HG02840 (cell line): Measurements from ENCODE around the gene KAT6B.
"Not testable (repeated sequence)": the region's sequence is repeated elsewhere in the genome, so short reads cannot be mapped to it uniquely, and the experiment has no call there.

Experiments used
- ATAC-seq: cut with Tn5 transposase; IDR thresholded peaks from one replicate; pipeline ENCODE4 v1.9.1; 2021; ENCODE audit warnings: mild to moderate bottlenecking, moderate library complexity, moderate number of reproducible peaks; ENCODE audit not compliant: unreplicated experiment, low FRiP score

Gene KAT6B

DNA sequence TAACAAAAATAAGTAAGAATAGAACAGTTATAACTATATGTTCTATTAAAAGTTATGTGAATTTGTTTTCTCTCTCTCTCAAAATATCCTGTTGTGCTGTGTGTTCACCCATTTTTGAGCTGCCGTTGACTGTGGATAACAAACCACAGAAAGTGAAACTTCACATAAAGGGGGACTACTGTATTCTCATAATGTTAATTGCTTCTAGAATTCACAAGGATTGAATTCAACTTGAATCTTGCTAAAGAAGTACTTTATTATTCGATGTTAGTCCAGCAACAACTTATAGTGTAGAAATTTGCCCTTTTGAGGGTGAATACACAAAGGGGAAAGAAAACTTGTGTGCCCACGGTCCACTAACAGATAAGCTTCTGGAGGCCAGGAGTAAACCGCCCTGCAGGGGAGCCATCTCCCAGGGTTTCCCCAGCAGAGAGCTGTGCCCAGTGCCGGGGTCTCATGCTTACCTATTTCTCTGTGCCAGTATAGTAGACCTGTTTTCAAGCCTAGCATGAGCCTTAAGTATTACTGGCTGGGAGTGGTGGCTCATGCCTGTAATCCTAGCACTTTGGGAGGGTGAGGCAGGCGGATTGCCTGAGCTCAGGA is 87.1 kb downstream of the KAT6B start:
- ATAC-seq = no peak

DNA sequence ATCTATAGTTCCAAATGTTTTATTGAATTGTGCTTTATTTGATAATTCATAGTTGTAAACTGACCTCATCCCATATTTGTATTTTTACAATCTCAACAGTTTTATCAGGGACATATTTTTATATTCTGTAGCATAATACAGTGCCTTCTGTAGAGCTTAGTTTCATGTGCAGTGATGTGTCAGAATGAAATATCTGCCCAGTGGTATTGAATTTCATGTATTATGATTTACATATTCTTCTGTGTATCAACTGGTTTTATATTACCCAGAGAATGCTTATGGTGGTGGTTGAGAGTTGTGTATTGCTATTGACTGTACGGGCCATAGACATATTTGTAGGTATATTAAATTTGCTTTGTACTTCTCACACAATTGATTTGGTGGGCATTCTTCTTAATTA is 89.9 kb downstream of the KAT6B start:
- ATAC-seq = no peak

GRCh38 chr10:74917481-74918077 is 91.2 kb downstream of the KAT6B start:
- ATAC-seq = no peak

DNA sequence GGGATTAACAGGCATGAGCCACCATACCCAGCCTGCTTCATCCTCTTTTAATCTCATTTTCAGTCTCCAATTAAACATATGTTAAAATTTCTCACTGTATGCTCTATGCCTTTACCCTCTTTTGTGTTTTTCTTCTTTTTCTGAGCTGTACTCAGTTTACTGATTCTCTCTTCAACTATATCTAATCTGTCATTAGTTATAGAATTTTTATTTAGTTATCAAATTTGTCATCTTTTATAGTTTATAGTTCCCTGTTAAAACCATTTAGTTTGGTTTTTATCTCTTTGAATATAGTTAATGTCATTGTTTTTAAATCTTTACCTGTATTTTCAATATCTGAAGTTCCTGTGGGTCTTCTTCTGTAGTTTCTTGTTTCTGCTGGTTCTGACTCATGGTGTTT is 93.3 kb downstream of the KAT6B start:
- no peak for ATAC-seq

- ATAC-seq = not testable (repeated sequence)
Observed at GRCh38 chr10:74921070-74921469, 94.7 kb downstream of the KAT6B start.

- ATAC-seq = no peak
Observed at GRCh38 chr10:74921744-74922143, 95.3 kb downstream of the KAT6B start.

DNA sequence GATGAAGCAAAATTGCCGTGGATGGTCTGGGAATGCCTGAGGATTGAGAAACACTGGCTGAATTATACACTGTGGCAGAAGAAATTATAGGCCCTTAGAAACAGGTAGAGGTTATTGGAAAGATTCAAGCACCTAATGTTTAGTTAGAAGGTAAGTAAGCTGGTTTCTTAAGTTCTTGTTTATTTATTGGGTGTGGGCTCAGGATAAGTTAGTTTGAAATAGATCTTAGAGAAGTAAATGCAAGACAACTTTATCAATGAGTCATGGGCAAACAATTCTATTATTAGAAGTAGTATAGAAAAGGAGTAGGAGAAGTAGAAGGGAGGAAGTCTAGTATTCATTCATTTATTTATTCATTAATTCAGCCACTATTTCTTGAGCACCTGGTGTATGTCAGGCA is 96.5 kb downstream of the KAT6B start:
- no peak for ATAC-seq

DNA sequence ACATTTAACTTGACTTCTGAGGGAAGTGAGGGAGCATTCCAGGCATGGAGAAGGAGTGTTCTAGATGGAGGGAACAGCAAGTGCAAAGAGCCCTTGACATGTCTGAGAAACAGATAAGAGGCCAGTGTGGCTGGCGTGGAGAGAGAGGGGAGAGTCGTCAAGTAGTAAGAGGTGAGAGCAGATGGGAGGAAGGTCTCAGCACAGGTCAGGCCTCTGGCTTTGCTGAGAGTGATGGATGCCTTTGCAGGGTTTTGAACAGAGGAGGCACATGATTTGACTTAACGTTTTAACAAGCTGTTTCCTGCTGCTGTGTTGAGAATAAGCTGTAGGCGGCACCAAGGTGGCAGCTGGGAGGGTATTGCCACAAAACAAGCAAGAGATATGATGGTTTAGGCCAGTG is 97.2 kb downstream of the KAT6B start:
- ATAC-seq = no peak

- ATAC-seq = no peak
Observed at GRCh38 chr10:74924251-74924963, 98.0 kb downstream of the KAT6B start.

- ATAC-seq = no peak
Observed at GRCh38 chr10:74925291-74925690, 98.9 kb downstream of the KAT6B start.

DNA sequence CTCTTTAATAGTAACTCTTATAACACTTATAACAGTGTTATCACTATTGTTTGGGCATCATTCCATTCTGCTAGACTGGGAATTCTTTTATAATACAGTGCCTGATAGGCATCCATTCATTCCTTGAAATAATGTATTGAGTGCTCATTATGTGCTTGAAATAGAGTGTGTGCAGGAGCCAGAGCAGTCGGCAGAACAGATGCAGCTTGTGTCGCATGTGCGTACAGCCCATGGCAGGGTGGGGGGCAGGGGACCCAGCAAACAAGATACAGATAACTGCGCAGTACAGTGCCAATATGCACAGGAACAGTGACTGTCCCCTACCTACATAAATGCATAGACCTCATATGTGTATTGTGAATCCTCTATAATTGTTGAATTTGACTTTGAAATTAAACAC is 99.3 kb downstream of the KAT6B start:
- no peak for ATAC-seq

DNA sequence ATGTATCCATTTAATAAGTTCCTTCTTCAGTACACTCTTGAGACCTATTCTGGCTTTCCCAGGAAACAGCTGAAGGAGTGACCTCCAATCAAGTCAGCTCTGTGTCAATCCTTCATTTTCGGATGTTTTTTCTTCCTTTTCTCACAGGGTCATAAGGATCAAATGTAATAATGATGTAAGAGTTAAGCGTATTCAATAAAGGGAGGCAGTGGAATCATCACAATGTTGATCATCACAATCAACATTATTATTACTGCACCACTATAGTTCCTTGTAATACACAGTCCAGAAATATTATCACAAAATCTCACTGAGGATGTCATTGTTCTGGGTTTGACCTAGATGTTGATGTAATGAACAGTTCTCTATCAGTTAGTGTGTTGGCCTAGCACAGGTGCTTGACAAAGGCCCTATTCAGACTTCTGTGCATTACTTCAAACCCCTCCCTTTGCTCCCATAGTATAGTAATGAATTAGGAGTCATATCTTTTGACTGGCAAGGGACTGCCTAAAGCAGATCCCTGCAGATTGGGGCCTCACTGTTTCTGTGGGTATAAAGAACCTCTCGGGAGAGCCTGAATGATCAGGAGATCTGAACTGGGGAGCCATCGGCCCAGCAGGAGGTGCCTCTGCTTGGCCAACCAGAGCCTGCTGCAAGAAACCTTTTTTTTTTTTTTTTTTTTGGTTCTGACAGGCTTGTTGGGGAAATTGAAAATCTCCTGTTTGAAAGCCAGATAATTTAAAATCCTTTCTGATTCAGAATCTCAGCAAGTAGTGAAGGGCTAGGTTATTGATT is 100.6 kb downstream of the KAT6B start:
- no peak for ATAC-seq

DNA sequence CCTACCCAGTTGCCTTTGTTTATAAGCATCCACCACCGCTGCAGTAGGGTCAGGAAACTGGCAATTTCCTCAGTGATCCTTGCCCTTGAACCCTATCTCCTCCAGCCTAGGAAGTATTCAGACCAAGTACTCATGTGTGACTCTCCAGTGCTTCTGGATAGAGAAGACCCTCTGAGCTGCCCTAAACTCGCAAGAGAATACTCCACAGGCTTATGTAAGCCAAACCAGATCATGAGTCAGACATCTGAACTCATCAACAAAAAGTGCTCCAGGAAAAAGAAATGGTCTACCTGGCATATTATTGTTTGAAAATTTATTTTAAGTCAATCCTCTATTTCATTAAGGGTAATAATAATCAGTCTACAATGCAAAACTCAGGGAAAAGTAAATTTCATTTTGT is 101.3 kb downstream of the KAT6B start:
- ATAC-seq = no peak

DNA sequence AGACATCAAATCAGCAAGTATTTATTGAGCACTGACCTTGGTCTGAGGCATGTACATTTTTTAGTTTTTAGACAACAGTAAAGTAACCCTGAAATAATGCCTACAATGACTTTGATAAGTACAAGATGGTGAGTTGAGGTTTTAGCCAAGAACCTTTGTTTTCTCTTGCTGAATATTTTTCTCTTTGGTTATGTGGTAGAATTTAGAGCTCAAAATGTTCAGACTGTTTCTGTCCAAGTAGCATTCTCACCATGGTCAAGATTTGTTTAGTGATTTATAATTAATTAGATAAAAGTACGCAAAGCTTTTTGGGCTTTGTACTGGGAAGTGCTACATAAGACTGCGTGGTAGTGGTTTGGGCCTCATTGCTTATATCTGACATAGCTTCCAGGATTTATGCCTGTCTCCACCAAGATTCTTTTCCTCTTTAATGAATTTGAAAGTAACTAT is 102.4 kb downstream of the KAT6B start:
- no peak for ATAC-seq

GRCh38 chr10:74929197-74929596 is 102.8 kb downstream of the KAT6B start:
- no peak for ATAC-seq

- no peak for ATAC-seq
Observed at GRCh38 chr10:74930965-74931364, 104.6 kb downstream of the KAT6B start.

- no peak for ATAC-seq
Observed at GRCh38 chr10:74932648-74933047, 106.2 kb downstream of the KAT6B start.

DNA sequence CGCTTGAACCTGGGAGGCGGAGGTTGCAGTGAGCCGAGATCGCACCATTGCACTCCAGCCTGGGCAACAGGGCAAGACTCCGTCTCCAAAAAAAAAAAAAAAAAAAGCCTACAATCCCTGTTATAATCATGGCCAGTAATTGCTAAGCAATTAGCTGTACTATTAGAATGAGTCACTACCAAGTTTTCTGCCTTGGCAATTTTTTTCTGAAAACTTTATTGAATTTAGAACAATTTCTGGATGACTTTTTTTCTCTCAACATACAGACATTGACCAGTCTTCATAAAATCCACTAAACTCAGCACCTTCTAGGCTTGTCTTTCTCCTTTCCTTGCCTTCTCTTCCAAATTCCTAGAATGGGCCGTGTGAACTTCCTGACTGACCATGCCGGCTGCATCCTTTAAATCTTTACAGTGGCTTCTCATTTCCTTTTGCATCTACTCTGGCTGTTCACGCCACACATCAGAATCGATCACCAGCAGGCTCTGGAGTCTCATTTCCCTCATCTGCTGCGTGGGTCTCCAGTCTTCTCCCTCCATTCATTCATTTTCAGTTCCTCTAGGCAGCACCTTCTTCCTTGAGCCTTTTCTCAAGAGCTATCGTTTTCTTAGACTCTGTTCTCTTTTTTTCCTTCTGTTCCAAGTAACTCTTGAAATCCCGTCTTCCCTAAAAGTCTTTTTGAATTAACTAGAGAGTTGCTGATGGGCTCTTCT is 107.9 kb downstream of the KAT6B start:
- ATAC-seq = no peak

GRCh38 chr10:74936577-74937265 is 110.3 kb downstream of the KAT6B start:
- no peak for ATAC-seq

GRCh38 chr10:74937266-74937856 is 111.0 kb downstream of the KAT6B start:
- ATAC-seq = no peak
